H9 (cell line): ENCODE measurements around the gene ARL5A. TPM values are rescaled to one million over a fixed set of nuclear protein-coding genes. Genes with fewer than 3 reads are reported as not detected.
A peak's percentile ranks its signal among the peaks of the same experiment; 100 is the strongest.

ENCODE experiments used
- DNase-seq: peaks from one replicate; pipeline ENCODE4 v3.0.0-alpha.2; 2017
- H2AFZ ChIP-seq: one replicate; pipeline ENCODE4 v1.6.1; 2013; ENCODE audit warnings: mild to moderate bottlenecking, low read length, control low read depth, moderate library complexity
- H2AK5ac ChIP-seq: 2 replicates; pipeline ENCODE4 v1.6.1; 2013; ENCODE audit warnings: low read length, control low read depth, mixed read lengths; ENCODE audit not compliant: insufficient read length
- H2BK120ac ChIP-seq: one replicate; pipeline ENCODE4 v1.6.1; 2013; ENCODE audit warnings: low read depth, mild to moderate bottlenecking, low read length, control low read depth, inconsistent platforms; ENCODE audit not compliant: poor library complexity, severe bottlenecking
- H2BK12ac ChIP-seq: 2 replicates; pipeline ENCODE4 v1.6.1; 2013; ENCODE audit warnings: low read length, control low read depth, mixed read lengths, low read depth; ENCODE audit not compliant: insufficient read length
- H2BK15ac ChIP-seq: 2 replicates; pipeline ENCODE4 v1.6.1; 2013; ENCODE audit warnings: low read depth, low read length, control low read depth
- H2BK20ac ChIP-seq: one replicate; pipeline ENCODE4 v1.6.1; 2013; ENCODE audit warnings: low read depth, mild to moderate bottlenecking, low read length, control low read depth, inconsistent platforms; ENCODE audit not compliant: poor library complexity, severe bottlenecking
- H2BK5ac ChIP-seq: 2 replicates; pipeline ENCODE4 v1.6.1; 2013; ENCODE audit warnings: low read length, control low read depth, mixed read lengths; ENCODE audit not compliant: insufficient read length
- H3K14ac ChIP-seq: 2 replicates; pipeline ENCODE4 v1.6.1; 2013; ENCODE audit warnings: low read length, control low read depth; ENCODE audit not compliant: insufficient read depth
- H3K18ac ChIP-seq: 2 replicates; pipeline ENCODE4 v1.6.1; 2013; ENCODE audit warnings: low read depth, mild to moderate bottlenecking, mixed read lengths, low read length, control low read depth; ENCODE audit not compliant: insufficient read length
- H3K23ac ChIP-seq: 2 replicates; pipeline ENCODE4 v1.6.1; 2013; ENCODE audit warnings: low read length, control low read depth, mixed read lengths, low read depth; ENCODE audit not compliant: insufficient read length
- H3K23me2 ChIP-seq: 2 replicates; pipeline ENCODE4 v1.6.1; 2013; ENCODE audit warnings: low read depth, mild to moderate bottlenecking, mixed read lengths, low read length, control low read depth; ENCODE audit not compliant: insufficient read length, poor library complexity, severe bottlenecking
- H3K27ac ChIP-seq: 2 replicates; pipeline ENCODE4 v1.5.1; 2013; ENCODE audit warnings: low read length, control low read depth, mixed read lengths, low read depth; ENCODE audit not compliant: insufficient read length
- H3K27me3 ChIP-seq: 2 replicates; pipeline ENCODE4 v1.6.1; 2013; ENCODE audit warnings: low read length, control low read depth, inconsistent platforms; ENCODE audit not compliant: insufficient read depth
- H3K4ac ChIP-seq: 2 replicates; pipeline ENCODE4 v1.6.1; 2013; ENCODE audit warnings: low read depth, mild to moderate bottlenecking, control low read depth, inconsistent platforms, low read length, moderate library complexity
- H3K4me1 ChIP-seq: 2 replicates; pipeline ENCODE4 v1.6.1; 2013; ENCODE audit warnings: low read length, control low read depth, inconsistent platforms; ENCODE audit not compliant: insufficient read depth
- H3K4me2 ChIP-seq: 2 replicates; pipeline ENCODE4 v1.6.1; 2013; ENCODE audit warnings: low read length, control low read depth, mixed read lengths; ENCODE audit not compliant: insufficient read length, insufficient read depth
- H3K56ac ChIP-seq: 2 replicates; pipeline ENCODE4 v1.6.1; 2013; ENCODE audit warnings: low read depth, mild to moderate bottlenecking, mixed read lengths, low read length, control low read depth; ENCODE audit not compliant: insufficient read length
- H3K79me1 ChIP-seq: 2 replicates; pipeline ENCODE4 v1.6.1; 2013; ENCODE audit warnings: low read depth, mild to moderate bottlenecking, moderate library complexity, low read length, control low read depth, inconsistent platforms; ENCODE audit not compliant: insufficient read depth, poor library complexity, severe bottlenecking
- H3K79me2 ChIP-seq: 2 replicates; pipeline ENCODE4 v1.6.1; 2013; ENCODE audit warnings: low read length, control low read depth, inconsistent platforms; ENCODE audit not compliant: insufficient read depth
- H3K9ac ChIP-seq: 2 replicates; pipeline ENCODE4 v1.6.1; 2013; ENCODE audit warnings: low read length, control low read depth, mixed read lengths; ENCODE audit not compliant: insufficient read length; ENCODE audit errors: extremely low read depth
- H3K9me3 ChIP-seq: one replicate; pipeline ENCODE4 v1.6.1; 2013; ENCODE audit warnings: low read depth, low read length, inconsistent platforms; ENCODE audit not compliant: control insufficient read depth
- H3T11ph ChIP-seq: one replicate; pipeline ENCODE4 v1.6.1; 2013; ENCODE audit warnings: mild to moderate bottlenecking, low read length, control low read depth, inconsistent platforms
- H4K20me1 ChIP-seq: one replicate; pipeline ENCODE4 v1.6.1; 2013; ENCODE audit not compliant: control insufficient read depth, insufficient read length, insufficient read depth
- H4K5ac ChIP-seq: 2 replicates; pipeline ENCODE4 v1.6.1; 2013; ENCODE audit warnings: low read depth, mild to moderate bottlenecking, mixed read lengths, low read length, control low read depth; ENCODE audit not compliant: insufficient read length
- H4K8ac ChIP-seq: replicated peaks from 2 replicates; pipeline ENCODE4 v1.6.1; 2013; ENCODE audit warnings: low read length, control low read depth, mixed read lengths, low read depth; ENCODE audit not compliant: insufficient read length
- H4K91ac ChIP-seq: 2 replicates; pipeline ENCODE4 v1.6.1; 2013; ENCODE audit warnings: low read depth, mild to moderate bottlenecking, moderate library complexity, mixed read lengths, low read length, control low read depth; ENCODE audit not compliant: insufficient read length
- H3K27ac Mint-ChIP-seq, 3 experiments: 2 replicates in 2 of 3; 3 replicates in 1 of 3; pipeline ENCODE4 v1.8.0; 2020 to 2021; ENCODE audit warnings: mixed read lengths in 3 of 3, mild to moderate bottlenecking in 1 of 3, moderate library complexity in 1 of 3
- H3K27me3 Mint-ChIP-seq: 2 replicates; pipeline ENCODE4 v1.8.0; 2021; ENCODE audit warnings: low read depth, mild to moderate bottlenecking, moderate library complexity, mixed read lengths
- H3K36me3 Mint-ChIP-seq, 3 experiments: 2 replicates in 2 of 3; 3 replicates in 1 of 3; pipeline ENCODE4 v1.8.0; 2020 to 2021; ENCODE audit warnings: low read depth in 3 of 3, mixed read lengths in 3 of 3; ENCODE audit not compliant: insufficient read depth in 1 of 3
- H3K4me1 Mint-ChIP-seq, 2 experiments: 2 replicates each; pipeline ENCODE4 v1.8.0; 2020; ENCODE audit warnings: mixed read lengths in 2 of 2
- H3K4me3 Mint-ChIP-seq, 2 experiments: 2 replicates in 1 of 2; 3 replicates in 1 of 2; pipeline ENCODE4 v1.8.0; 2020 to 2021; ENCODE audit warnings: mild to moderate bottlenecking in 2 of 2, mixed read lengths in 2 of 2, moderate library complexity in 1 of 2
- H3K9me3 Mint-ChIP-seq, 2 experiments: 2 replicates in 1 of 2; 3 replicates in 1 of 2; pipeline ENCODE4 v1.8.0; 2020; ENCODE audit warnings: mild to moderate bottlenecking in 2 of 2, mixed read lengths in 2 of 2, moderate library complexity in 1 of 2
- CTCF ChIP-seq: fragments of 200-600 bp; sonication (generic); conservative IDR thresholded peaks from 3 replicates; pipeline ENCODE4 v1.8.0; 2021; ENCODE audit warnings: antibody characterized with exemption, mild to moderate bottlenecking
- WGBS: extraction: QIAGEN DNeasy Blood & Tissue Kit; methylation state at CpG from one replicate; pipeline ENCODE4 v1.1.7; 2013; ENCODE audit warnings: missing lambda C conversion rate, low lambda C conversion rate, mixed read lengths; ENCODE audit not compliant: insufficient read length; ENCODE audit errors: extremely low coverage; 5-methylcytosine and 5-hydroxymethylcytosine counted together
- total RNA-seq: library from RNA; stranded (reverse); gene quantifications from 2 replicates; pipeline ENCODE4 v1.2.1, GENCODE V29; 2021

The ARL5A gene
- total RNA-seq, 1 experiment from 2014 or later, result 66.7 TPM

- no peaks in the 10 kb centered on the region for H3K9me3 Mint-ChIP-seq
- peaks cover 49% of the 10 kb centered on the region for H3K79me2 ChIP-seq
- no peak overlapping the region for H2BK120ac ChIP-seq
- H2AK5ac ChIP-seq, result no peak overlapping the region
- no peak overlapping the region for H3K56ac ChIP-seq
- TF ChIP-seq CTCF, result no peak
- H3K36me3 Mint-ChIP-seq, result peaks cover 0 to 8% (median 2%) of the 10 kb centered on the region in 3 experiments; a peak in 2 of 7 replicates
- peaks cover 50 to 54% of the 10 kb centered on the region in 2 experiments for H3K4me1 Mint-ChIP-seq
- no peak overlapping the region for H4K91ac ChIP-seq
- H3K4me2 ChIP-seq, result no peak overlapping the region
- no peak overlapping the region for H4K8ac ChIP-seq
- H3K27me3 Mint-ChIP-seq, result no peaks in the 10 kb centered on the region
- no peaks in the 10 kb centered on the region for H3K9me3 ChIP-seq
- no peak overlapping the region for H3K9ac ChIP-seq
- no peak overlapping the region for H3K4ac ChIP-seq
- no peak overlapping the region for H3T11ph ChIP-seq
- no peak overlapping the region for H4K5ac ChIP-seq
- H3K27ac Mint-ChIP-seq, result no peak overlapping the region
- H3K23ac ChIP-seq, result no peak overlapping the region
- no peaks in the 10 kb centered on the region for H3K23me2 ChIP-seq
- DNase-seq, result no peak
- H3K14ac ChIP-seq, result no peak overlapping the region
- no peaks in the 10 kb centered on the region for H4K20me1 ChIP-seq
- H2BK15ac ChIP-seq, result no peak overlapping the region
- H3K79me1 ChIP-seq, result peaks cover 3% of the 10 kb centered on the region
- no peak overlapping the region for H2BK12ac ChIP-seq
- no peak overlapping the region for H2BK5ac ChIP-seq
- H3K4me1 ChIP-seq, result peaks cover 8% of the 10 kb centered on the region; the same call in 1 of the 2 replicates
- no CpG with 5 or more reads among the region's 6 CpGs for WGBS
- 0 out of 5 replicates have a peak overlapping the region, but pooled peaks of 1 of the 2 experiments have one; percentile 5 for H3K4me3 Mint-ChIP-seq
- H3K27ac ChIP-seq, result no peak overlapping the region
- no peak overlapping the region for H2AFZ ChIP-seq
- no peak overlapping the region for H2BK20ac ChIP-seq
- H3K18ac ChIP-seq, result no peak overlapping the region
- H3K27me3 ChIP-seq, result no peaks in the 10 kb centered on the region
Observed at GRCh38 chr2:151823651-151824050, 4.6 kb downstream of the ARL5A start.
